ENCODE results near the gene SLIT1.
"Not testable (repeated sequence)": the region's sequence is repeated elsewhere in the genome, so short reads cannot be mapped to it uniquely, and the experiment has no call there.

Gene SLIT1

GRCh38 chr10:97046456-97047082, 139.2 kb downstream of the SLIT1 start:
- no peak for DNase-seq (ENCODE audit: low read depth, low spot score)

- no peak for DNase-seq (ENCODE audit: low read depth, low spot score)
Measured at GRCh38 chr10:97043563-97043855, 142.2 kb downstream of the SLIT1 start.

- no peak for DNase-seq (ENCODE audit: low read depth, low spot score)
Measured at GRCh38 chr10:97042716-97043562, 142.8 kb downstream of the SLIT1 start.

GRCh38 chr10:97042081-97042480, 143.7 kb downstream of the SLIT1 start:
- no peak for DNase-seq (ENCODE audit: low read depth, low spot score)

- no peak for DNase-seq (ENCODE audit: low read depth, low spot score)
Measured at GRCh38 chr10:97040706-97041105, 145.1 kb downstream of the SLIT1 start.

GRCh38 chr10:97040248-97040584, 145.5 kb downstream of the SLIT1 start:
- DNase-seq (ENCODE audit: low read depth, low spot score): no peak

- DNase-seq (ENCODE audit: low read depth, low spot score): no peak
Measured at GRCh38 chr10:97039538-97040247, 146.1 kb downstream of the SLIT1 start.

GRCh38 chr10:97038688-97039087, 147.1 kb downstream of the SLIT1 start:
- no peak for DNase-seq (ENCODE audit: low read depth, low spot score)

GRCh38 chr10:97037365-97038361, 148.1 kb downstream of the SLIT1 start:
- DNase-seq (ENCODE audit: low read depth, low spot score): no peak

GRCh38 chr10:97034958-97035769, 150.6 kb downstream of the SLIT1 start:
- DNase-seq (ENCODE audit: low read depth, low spot score): no peak

- no peak for DNase-seq (ENCODE audit: low read depth, low spot score)
Measured at GRCh38 chr10:97034301-97034700, 151.5 kb downstream of the SLIT1 start.

GRCh38 chr10:97033841-97034240, 151.9 kb downstream of the SLIT1 start:
- not testable (repeated sequence) for DNase-seq (ENCODE audit: low read depth, low spot score)

- DNase-seq (ENCODE audit: low read depth, low spot score): no peak
Measured at GRCh38 chr10:97032624-97033023, 153.1 kb downstream of the SLIT1 start.

- no peak for DNase-seq (ENCODE audit: low read depth, low spot score)
Measured at GRCh38 chr10:97031459-97031858, 154.3 kb downstream of the SLIT1 start.

GRCh38 chr10:97030894-97031293, 154.9 kb downstream of the SLIT1 start:
- DNase-seq (ENCODE audit: low read depth, low spot score): no peak

- no peak for DNase-seq (ENCODE audit: low read depth, low spot score)
Measured at GRCh38 chr10:97029271-97029670, 156.5 kb downstream of the SLIT1 start.

- no peak for DNase-seq (ENCODE audit: low read depth, low spot score)
Measured at GRCh38 chr10:97028832-97029178, 157.0 kb downstream of the SLIT1 start.

GRCh38 chr10:97028126-97028831, 157.5 kb downstream of the SLIT1 start:
- DNase-seq (ENCODE audit: low read depth, low spot score): no peak

- DNase-seq (ENCODE audit: low read depth, low spot score): no peak
Measured at GRCh38 chr10:97025613-97026242, 160.0 kb downstream of the SLIT1 start.

Data from brain pericyte (primary cell).